ENCODE data around the gene SLC25A51.

DNA sequence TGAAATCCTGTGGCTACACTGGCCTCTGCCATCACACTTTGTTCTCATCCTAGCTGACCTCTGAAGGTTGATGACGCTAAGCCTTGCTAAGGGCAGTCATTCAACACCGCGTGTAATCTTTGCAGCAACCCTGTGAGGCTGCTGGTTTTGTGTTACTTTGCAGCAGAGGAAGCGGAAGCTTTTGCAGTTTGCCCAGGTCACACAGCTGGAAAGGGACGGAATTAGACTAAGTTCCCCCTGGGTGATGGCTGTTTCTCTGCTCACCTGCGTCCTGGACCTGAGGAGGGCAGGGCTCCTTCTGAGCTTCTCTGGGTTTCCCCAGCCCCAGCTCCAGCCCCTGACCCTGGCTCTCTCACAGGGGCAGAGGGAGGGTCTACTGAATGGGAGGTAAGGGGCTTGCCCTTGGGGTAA lies 7.3 kb upstream of the SLC25A51 start:
- TF ChIP-seq, protein P1, sequence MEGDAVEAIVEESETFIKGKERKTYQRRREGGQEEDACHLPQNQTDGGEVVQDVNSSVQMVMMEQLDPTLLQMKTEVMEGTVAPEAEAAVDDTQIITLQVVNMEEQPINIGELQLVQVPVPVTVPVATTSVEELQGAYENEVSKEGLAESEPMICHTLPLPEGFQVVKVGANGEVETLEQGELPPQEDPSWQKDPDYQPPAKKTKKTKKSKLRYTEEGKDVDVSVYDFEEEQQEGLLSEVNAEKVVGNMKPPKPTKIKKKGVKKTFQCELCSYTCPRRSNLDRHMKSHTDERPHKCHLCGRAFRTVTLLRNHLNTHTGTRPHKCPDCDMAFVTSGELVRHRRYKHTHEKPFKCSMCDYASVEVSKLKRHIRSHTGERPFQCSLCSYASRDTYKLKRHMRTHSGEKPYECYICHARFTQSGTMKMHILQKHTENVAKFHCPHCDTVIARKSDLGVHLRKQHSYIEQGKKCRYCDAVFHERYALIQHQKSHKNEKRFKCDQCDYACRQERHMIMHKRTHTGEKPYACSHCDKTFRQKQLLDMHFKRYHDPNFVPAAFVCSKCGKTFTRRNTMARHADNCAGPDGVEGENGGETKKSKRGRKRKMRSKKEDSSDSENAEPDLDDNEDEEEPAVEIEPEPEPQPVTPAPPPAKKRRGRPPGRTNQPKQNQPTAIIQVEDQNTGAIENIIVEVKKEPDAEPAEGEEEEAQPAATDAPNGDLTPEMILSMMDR (IDR thresholded peaks at IDR 0.05; ENCODE audit: low read depth, low read length, missing input control), result no peak
- TF ChIP-seq MAX (IDR thresholded peaks at IDR 0.05) (no peak), FOXA2 (IDR thresholded peaks at IDR 0.05) (no peak), TAF1 (conservative IDR thresholded peaks at IDR 0.05) (no peak), RAD21 (IDR thresholded peaks at IDR 0.05) (no peak), HNF4G (IDR thresholded peaks at IDR 0.05) (no peak), YY1 (IDR thresholded peaks at IDR 0.05) (no peak), GABPA (IDR thresholded peaks at IDR 0.05 in 1 of 2, conservative IDR thresholded peaks at IDR 0.05 in 1 of 2) (no peak), SP1 (IDR thresholded peaks at IDR 0.05) (no peak), ATF3 (IDR thresholded peaks at IDR 0.05) (no peak), NR2F2 (IDR thresholded peaks at IDR 0.05) (no peak)
- TF ChIP-seq, protein P2, sequence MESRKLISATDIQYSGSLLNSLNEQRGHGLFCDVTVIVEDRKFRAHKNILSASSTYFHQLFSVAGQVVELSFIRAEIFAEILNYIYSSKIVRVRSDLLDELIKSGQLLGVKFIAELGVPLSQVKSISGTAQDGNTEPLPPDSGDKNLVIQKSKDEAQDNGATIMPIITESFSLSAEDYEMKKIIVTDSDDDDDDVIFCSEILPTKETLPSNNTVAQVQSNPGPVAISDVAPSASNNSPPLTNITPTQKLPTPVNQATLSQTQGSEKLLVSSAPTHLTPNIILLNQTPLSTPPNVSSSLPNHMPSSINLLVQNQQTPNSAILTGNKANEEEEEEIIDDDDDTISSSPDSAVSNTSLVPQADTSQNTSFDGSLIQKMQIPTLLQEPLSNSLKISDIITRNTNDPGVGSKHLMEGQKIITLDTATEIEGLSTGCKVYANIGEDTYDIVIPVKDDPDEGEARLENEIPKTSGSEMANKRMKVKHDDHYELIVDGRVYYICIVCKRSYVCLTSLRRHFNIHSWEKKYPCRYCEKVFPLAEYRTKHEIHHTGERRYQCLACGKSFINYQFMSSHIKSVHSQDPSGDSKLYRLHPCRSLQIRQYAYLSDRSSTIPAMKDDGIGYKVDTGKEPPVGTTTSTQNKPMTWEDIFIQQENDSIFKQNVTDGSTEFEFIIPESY (IDR thresholded peaks at IDR 0.05), result no peak
- TF ChIP-seq, protein P3, sequence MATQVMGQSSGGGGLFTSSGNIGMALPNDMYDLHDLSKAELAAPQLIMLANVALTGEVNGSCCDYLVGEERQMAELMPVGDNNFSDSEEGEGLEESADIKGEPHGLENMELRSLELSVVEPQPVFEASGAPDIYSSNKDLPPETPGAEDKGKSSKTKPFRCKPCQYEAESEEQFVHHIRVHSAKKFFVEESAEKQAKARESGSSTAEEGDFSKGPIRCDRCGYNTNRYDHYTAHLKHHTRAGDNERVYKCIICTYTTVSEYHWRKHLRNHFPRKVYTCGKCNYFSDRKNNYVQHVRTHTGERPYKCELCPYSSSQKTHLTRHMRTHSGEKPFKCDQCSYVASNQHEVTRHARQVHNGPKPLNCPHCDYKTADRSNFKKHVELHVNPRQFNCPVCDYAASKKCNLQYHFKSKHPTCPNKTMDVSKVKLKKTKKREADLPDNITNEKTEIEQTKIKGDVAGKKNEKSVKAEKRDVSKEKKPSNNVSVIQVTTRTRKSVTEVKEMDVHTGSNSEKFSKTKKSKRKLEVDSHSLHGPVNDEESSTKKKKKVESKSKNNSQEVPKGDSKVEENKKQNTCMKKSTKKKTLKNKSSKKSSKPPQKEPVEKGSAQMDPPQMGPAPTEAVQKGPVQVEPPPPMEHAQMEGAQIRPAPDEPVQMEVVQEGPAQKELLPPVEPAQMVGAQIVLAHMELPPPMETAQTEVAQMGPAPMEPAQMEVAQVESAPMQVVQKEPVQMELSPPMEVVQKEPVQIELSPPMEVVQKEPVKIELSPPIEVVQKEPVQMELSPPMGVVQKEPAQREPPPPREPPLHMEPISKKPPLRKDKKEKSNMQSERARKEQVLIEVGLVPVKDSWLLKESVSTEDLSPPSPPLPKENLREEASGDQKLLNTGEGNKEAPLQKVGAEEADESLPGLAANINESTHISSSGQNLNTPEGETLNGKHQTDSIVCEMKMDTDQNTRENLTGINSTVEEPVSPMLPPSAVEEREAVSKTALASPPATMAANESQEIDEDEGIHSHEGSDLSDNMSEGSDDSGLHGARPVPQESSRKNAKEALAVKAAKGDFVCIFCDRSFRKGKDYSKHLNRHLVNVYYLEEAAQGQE (IDR thresholded peaks at IDR 0.05), result no peak
